ENCODE measurements around the gene TEX101.

DNA sequence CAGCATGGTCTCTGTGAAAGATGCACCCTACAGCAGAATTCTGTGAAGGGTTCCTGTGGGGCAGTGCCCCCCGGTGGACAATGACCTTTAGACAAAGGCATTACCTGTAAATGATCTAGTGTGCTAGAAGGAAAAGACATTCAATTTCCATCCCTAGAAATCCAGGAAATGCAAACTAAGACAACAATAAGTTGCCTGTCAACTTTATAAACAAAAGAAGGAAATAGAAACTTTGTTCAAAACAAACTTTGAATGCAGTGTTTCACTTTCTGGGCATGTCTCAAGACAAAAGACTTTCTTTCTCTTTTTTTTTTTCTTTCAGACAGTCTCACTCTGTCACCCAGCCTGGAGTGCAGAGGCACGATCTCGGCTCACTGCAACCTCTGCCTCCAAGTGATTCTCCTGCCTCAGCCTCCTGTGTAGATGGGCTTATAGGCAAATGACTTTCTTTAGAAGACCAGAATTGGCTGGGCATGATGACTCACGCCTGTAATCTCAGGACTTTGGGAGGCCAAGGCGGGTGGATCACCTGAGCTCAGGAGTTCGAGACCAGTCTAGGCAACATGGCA lies 15.5 kb downstream of the TEX101 start:
- TF ChIP-seq CTCF (IDR thresholded peaks at IDR 0.05) (no peak), POLR2A (IDR thresholded peaks at IDR 0.05) (no peak)

All from breast epithelium (tissue), 3 donors.